T-helper 1 cell (primary cell): ENCODE measurements around the gene GSTM5.
"Not testable (repeated sequence)": the region's sequence is repeated elsewhere in the genome, so short reads cannot be mapped to it uniquely, and the experiment has no call there.

Experiments used
- DNase-seq, 5 donors: peaks; one replicate each; pipeline ENCODE4 v3.0.0-alpha.2; 2012 to 2020

GSTM5 gene

DNA sequence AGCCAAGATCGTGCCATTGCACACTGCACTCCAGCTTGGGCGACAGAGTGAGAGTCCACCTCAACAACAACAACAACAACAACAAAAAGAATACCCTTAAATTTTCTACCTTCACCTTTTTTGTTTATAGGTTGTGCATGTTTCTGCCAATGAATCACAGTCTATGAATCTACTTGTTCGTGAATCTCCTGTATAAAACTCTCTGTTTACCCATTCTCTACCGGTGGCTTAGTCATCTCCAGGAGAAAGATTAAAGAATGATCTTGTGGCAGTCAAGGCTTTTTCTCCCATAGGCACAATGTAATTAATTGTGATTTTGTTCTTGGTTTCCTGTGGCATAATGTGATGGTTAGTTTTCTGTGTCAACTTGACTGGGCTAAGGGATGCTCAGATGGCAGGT is 14.2 kb upstream of the GSTM5 start:
- DNase-seq: not testable (repeated sequence)

DNA sequence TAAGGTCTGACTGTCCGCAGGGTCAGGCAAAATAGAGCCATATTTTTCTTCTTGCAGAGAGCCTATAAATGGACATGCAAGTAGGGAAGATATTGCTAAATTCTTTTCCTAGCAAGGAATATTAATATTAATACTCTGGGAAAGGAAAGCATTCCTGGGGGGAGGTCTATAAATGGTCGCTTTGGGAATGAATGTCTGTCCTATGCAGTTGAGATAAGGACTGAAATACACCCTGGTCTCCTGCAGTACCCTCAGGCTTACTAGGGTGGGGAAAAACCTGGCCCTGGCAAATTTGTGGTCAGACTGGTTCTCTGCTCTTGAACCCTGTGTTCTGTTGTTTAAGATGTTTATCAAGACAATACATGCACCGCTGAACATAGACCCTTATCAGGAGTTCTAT is 9.1 kb upstream of the GSTM5 start:
- not testable (repeated sequence) for DNase-seq

DNA sequence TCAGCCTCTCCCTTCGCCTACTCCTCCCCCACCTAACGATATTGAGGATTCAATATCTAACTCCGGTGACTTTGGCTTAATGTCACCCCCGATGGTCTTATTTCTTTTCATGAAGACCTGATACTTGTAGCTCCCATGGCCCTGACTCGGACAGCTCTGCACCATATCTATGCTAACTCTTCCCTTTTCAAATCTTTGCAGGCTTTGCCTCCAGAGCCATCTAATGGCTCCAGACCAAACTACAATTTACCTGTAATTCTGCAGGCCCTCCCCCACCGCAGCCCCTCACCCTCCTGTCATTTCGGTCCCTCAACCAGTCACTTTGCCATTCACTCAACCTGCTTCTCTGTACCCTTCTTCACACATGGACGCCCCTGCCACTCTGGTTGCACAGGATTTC is 7.9 kb upstream of the GSTM5 start:
- peak in 1 of 5 donors; percentile 0 for DNase-seq

DNA sequence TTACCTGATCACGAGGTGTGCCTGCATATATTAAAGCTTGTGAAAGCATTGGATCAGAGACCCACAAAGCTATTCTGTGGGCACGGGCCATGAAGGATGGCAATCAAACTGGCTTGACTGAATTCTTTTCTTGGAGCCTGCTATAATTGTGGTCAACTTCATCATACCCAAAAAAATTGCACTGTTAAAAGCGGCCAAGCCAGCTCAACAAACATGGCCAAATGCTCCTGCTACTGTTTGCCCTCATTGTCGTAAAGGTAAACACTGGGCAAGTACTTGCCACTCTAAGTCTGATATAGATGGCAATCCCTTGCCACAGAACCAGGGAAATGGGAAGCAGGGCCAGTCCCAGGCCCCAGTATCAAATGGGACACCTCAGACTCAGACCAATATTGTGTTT is 6.6 kb upstream of the GSTM5 start:
- no peak for DNase-seq

DNA sequence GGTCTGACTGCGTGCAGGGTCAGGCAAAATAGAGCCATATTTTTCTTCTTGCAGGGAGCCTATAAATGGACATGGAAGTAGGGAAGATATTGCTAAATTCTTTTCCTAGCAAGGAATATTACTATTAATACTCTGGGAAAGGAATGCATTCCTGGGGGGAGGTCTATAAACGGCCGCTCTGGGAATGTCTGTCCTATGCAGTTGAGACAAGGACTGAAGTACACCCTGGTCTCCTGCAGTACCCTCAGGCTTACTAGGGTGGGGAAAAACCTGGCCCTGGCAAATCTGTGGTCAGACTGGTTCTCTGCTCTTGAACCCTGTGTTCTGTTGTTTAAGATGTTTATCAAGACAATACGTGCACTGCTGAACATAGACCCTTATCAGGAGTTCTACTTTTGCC is 3.1 kb upstream of the GSTM5 start:
- DNase-seq: not testable (repeated sequence)

DNA sequence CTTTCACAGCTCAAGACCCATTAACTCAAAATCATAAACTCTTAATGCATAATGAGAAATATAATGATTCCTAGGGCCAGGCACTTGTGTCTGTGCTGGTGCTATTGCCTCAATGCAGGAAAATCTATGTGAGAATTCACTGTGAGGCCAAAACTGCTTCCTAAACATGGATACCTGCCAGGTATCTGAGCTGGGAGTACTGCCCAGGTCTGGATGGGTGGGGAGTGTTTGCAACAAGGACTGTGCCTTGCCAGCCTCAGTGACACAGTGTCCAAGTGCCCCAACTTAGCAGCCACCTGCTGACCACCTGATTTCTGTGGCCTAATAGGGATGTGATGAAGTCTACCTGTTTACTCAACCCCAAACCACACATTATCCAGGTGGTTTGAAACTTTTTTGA is 2.2 kb upstream of the GSTM5 start:
- peak in 1 of 5 donors; percentile 0 for DNase-seq

DNA sequence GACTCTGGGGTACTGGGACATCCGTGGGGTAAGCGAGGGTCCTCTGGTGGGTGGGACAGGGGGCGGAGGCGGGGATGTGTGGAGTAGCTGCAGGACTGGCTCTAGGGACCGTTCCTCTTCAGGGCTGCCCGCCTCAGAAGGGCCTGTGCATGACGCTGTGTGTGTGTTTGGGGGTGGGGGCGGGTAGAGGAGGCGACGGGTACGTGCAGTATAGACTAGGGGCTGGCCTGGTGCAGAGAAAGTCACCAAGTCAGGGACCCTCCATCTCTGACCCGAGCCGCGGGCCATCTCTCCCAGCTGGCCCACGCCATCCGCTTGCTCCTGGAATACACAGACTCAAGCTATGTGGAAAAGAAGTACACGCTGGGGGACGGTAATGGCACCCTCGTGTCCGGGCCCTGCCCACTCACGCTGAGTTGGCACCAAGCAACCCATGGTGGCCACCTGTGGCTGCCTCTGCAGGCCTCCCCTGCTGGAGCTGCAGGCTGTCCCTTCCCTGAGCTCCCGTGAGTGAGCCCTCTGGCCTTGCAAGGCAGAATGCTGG is 342 bp downstream of the GSTM5 start:
- no peak for DNase-seq

DNA sequence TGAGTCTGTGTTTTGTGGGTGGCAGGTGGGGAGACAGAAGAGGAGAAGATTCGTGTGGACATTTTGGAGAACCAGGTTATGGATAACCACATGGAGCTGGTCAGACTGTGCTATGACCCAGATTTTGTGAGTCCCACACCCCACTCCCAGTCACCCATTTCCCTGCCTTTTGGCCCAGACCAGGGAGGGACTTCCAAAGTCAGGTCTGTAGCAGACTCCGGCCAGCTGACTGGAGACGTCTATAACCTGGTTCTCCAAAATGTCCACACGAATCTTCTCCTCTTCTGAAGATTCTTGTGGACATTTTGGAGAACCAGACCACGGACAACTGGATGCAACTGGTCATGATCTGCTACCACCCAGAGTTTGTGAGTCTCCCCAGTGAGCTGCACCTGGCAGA is 1.6 kb downstream of the GSTM5 start:
- DNase-seq: no peak

DNA sequence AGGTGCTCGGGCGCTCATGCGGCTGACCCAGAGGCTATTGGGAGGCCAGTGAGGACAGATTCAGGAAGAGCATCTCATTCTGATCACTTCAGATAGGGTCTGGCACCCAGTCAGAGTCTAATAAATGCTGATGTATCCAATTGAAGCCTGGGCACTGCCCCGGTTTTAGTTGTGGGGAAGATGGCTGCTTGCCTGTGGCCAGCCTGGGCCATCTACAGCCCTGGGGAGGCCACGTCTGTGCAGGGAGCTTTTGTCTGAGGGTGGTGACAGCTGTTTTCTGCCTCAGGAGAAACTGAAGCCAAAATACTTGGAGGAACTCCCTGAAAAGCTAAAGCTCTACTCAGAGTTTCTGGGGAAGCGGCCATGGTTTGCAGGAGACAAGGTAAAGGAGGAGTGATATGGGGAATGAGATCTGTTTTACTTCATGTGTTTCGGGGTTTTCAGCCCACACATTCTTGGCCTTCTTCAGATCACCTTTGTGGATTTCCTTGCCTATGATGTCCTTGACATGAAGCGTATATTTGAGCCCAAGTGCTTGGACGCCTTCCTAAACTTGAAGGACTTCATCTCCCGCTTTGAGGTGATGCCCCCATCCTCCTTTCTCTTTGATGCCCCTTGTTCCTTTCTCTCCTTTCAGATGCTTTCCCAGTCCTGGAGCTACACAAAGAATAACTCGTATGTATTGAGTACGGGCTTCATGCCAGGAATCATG is 2.8 kb downstream of the GSTM5 start:
- DNase-seq: no peak

DNA sequence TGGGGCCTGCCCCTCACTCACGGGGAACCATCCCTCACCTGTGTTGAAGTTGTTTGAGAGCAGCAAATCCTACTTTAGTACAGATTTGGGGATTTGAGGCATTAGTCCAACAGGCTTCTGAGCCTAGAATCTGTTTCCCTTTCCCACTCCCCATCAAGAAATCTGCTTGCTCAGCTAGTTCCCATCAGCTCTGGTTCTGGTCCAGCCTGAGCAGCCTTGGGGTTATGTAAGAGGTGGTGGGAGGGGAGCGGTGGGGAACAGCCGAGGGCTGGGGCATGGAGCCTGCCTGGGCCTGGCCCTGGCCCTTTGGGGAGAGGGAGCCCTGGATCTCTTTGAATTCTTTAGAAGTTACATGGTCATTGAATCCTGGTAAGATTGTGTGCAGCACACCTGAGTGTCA is 4.1 kb downstream of the GSTM5 start:
- no peak for DNase-seq

DNA sequence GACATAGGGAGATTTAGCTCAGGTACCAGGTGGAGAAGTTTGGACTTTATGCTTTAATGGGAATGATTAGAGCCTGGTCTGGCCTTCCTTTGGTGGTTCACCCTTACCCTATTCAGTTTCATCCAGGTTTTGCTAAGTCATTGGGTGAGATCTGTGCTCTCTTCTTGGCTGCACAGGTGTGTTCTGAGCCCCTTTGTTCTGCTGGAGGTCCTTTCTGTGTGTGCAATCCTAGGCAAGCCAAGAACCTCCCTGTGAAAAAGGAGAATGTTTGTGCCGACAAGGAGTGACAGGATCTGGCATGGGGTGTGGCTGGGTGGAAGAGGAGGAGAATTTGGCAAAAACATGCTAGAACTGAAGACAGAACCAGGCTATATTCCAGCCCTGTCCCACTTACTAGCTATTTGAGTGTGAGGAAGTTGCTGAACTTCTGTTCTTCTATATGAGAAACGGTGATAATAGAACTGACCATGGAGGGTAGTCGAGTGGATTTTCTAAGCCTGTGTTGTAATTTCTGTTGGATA is 4.6 kb downstream of the GSTM5 start:
- DNase-seq: no peak

DNA sequence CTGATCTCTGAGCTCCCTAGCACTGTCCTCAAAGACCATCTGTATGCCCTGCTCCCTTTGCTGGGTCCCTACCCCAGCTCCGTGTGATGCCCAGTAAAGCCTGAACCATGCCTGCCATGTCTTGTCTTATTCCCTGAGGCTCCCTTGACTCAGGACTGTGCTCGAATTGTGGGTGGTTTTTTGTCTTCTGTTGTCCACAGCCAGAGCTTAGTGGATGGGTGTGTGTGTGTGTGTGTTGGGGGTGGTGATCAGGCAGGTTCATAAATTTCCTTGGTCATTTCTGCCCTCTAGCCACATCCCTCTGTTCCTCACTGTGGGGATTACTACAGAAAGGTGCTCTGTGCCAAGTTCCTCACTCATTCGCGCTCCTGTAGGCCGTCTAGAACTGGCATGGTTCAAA is 5.7 kb downstream of the GSTM5 start:
- DNase-seq: no peak

DNA sequence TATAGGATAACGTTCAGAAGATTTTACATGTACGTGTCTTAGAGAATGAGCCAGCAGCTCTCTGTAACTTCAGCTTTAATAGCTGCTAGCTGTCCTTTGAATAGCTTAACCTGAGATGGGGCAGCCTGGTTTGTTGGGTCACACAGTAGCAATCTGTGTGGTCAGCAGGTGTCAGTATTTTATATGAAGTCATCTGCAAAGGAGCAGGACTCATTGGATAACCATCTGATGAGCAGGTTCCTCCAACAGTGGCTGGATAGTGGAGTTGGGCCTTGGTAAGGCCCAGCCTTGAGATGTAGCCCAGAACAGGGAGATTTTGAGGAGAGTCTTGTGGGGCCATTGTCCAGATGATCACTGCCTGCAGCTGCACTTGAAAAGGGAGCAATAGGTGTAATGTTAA is 6.4 kb downstream of the GSTM5 start:
- DNase-seq: no peak

DNA sequence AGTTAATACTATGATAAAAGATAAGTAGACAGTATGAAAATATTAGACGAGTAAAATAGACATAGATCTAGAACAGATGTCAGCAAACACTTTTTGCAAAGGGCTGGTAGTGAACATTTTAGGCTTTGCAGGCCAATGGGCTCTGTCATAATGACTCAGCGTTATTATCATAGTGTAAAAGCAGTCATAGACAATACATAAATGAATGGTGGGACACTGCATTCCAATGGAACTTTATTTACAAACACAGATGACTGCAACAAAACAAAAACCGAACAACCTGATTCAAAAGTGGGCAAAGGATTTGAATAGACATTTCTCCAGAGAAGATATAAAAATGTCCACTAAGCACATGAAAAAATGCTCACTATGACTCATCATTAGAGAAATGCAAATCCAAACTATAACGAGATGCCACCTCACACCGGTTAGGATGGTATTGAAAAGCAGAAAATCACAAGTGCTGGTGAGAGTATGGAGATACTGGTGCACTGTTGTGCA is 7.3 kb downstream of the GSTM5 start:
- DNase-seq: peak in 1 of 5 donors; percentile 8

DNA sequence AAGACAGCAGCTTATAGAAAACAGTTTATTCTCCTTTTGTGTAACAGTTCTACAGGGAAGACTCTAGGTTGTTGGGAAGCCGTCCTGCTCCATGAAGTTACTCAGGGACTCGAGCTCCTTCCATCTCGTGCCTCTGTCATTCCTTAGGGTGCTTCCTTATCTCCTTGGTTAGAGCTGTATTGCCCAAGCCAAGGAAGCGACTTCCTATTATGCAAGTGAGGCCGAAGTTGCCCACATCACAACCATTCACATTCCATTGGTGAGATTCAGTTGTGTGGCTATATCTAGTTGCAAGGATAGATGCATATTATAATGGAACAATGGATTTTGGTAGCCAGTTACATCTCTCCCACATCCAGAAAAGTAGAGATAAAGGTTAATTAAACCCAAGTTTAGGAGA is 9.0 kb downstream of the GSTM5 start:
- no peak for DNase-seq

DNA sequence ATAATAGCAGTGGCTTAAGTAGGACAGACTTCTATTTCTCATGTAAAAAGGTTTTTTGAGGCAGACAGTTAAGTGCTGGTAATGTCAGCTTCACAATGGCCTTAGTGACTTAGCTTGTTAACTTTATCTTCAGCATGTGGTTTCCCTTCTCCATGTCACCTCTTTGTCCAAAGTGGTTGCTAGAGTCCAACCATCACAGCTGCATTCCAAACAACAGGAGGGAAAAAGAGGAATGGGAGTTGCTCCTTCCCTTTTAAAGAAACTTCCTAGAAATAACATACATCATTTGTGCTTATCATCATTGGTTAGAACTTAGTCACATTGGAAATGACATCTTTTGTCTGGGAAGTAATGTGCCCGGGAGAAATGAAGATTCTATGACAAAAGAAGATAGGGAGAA is 9.9 kb downstream of the GSTM5 start:
- DNase-seq: no peak

DNA sequence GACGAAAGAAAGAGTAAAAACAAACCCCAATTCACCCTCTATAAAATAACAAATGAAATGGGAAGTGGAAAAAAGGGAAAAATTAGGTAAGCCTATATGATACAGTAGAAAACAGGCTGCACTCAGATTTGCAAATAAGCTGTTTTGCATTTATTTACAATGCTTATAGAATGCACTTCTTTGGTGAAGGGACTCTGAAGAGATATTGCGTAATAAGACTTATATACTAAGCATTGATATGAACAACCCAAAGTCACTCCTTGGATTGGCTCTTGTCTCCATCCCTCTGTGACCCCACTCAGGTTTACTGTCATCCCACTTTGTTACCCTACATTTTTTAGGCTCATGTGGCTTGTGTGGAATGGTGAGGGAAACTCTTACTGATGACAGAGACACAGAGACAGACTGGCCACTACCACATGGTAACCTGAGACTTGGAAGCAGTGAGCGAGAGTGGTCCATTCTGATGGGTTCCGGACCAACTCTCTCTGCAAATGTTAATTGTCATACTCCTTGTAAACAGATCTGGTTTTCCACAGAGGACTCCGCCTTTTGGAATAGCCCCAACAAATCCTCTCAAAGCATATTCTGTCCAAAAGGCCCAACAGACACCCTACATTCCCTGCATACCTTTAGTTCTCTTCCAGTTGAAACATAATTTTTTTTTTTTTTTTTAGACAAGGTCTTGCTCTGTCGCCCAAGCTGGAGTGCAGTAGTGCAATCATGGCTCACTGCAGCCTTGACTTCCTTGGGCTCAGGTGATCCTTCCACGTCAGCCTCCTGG is 11.0 kb downstream of the GSTM5 start:
- DNase-seq: no peak

DNA sequence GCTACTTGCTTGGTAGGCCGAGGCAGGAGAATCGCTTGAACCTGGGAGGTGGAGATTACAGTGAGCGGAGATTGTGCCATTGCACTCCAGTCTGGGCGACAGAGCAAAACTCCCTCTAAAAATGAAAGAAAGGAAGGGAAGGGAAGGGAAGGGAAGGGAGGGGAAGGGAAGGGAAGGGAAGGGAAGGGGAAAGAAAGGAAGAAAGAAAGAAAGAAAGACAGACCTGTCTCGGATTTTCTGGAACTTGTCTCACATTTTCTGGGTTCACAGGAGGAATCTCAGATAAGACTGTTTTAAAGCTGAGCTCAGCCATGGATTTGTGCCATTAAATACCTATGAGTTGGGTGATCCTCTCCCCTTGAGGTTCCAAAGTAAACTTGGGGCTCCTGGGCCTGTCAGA is 12.9 kb downstream of the GSTM5 start:
- DNase-seq: no peak

DNA sequence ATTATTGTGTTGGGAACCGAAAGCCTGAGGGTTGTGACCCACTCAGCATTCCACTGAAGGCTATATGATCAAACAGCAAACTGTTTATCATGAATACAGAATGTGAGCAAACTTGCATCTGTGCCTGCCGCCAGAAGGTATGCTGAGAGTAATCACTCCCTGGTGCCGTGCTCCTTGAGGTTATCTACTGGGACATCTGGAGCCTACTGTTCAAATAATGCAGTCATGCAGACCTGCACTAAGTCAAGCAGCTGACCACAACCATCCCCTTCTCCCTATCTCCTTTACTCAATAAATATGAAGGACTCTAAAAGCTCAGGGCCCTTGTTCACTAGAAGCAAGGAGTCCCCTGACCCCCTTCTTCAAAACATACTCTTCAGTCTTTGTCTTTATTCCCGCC is 13.5 kb downstream of the GSTM5 start:
- DNase-seq: no peak

DNA sequence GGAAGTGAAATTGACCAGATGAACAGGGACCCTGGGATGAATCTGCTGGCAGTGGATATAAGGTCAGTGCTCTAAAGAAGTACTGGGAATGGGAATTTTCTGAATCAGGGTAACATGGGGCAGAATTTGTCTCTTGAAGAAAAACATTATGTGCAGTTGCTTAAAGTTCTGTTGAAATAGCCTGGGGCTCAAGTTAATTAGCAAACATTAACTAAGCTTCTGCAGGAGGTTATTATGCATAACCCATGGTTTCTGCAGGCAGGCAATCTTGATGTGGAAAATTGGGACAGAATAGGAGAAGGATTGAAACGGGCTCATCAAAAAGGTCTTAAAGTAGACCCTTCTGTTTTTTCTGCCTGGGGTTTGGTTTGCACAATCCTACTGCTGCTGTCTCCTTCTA is 14.0 kb downstream of the GSTM5 start:
- no peak for DNase-seq

DNA sequence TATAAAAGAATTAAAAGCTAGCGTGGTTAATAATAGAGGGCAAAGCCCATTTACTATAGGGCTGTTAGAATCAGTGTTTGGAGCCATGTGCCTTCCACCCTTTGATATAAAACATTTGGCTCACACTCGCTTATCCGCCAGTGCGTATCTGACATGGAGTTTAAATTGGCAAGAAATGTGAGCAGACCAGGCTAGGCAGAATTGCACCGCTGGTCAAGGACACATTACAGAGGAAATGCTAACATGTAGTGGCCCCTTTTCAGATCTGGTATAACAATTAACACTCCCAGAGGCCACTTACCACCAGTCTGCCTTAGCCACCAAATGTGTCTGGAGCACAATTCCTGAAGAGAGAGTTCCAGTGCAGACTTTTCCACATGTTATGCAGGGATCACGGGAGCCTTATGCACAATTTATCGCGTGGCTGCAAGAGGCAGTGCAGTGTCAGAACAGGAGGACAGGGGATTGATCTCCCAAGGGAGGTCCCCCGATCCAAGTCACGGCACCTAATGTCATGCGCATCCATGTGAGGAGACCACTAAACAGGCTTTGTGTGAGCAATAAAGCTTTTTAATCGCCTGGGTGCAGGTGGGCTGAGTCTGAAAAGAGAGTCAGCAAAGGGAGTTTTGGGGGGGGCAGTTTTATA is 14.8 kb downstream of the GSTM5 start:
- DNase-seq: no peak

DNA sequence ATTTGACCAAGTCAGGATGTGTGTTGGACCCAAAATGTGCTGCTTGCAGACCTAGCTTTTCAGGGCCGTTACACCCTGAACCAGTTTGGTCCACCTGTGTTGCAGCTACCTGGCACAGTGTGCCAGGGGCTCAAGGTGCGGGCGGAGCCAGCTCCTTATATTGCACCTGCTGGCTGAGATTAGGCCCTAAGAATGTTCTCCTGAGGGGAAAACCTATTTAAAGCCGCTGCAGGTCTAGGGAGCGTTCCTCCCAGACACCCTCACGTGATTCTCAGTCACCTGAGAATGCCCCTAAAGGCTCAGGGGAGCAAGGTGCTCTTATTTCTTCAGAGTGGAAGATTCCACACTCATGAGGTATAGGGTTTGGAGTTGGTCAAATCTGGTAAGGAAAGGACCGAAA is 16.8 kb downstream of the GSTM5 start:
- no peak for DNase-seq

DNA sequence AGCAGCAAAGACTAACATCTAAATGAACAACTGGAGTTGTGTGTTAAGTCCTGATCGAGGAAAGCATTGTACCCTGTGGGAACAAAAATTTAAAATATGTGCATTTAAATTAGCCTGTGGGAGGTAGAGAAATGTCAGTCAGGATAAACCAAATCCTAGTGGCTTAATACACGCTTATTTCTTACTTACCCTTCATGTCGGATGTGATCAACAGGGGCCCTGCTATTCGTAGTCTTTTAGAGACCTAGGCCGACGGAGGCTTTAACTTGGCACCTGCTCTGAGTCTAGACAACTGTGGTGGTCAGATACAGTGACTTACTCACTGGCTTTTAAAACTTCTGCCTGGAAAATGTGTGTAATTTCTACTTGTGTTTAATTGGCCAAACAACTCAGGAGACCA is 18.6 kb downstream of the GSTM5 start:
- no peak for DNase-seq
